Measurements from ENCODE around the gene BOD1L2.

- TF ChIP-seq POLR2AphosphoS5 (IDR thresholded peaks at IDR 0.05) (no peak), CTCF (IDR thresholded peaks at IDR 0.05) (no peak)
These were observed 30.2 kb upstream of the BOD1L2 start for GRCh38 chr18:57116598-57117132.

Data from breast epithelium (tissue), 3 donors.